Right lobe of liver (tissue), 4 donors: Measurements from ENCODE around the gene NUP42.

Experiments used
- POLR2A ChIP-seq: fragments of 450-650 bp; IDR thresholded peaks from one replicate; pipeline ENCODE4 v1.6.1; 2017; ENCODE audit warnings: antibody characterized with exemption, mild to moderate bottlenecking
- TF ChIP-seq, protein P1 (sequence below), 4 donors: fragments of 200-600 bp in 3 of 4; fragments of 450-650 bp in 1 of 4; IDR thresholded peaks; one replicate each; pipeline versions ENCODE4 v1.5.1 to v1.8.0; 2016 to 2022; ENCODE audit warnings: antibody characterized with exemption in 4 of 4, mild to moderate bottlenecking in 2 of 4
- donor health status: DM: no; HTN: no; CAD: no.
- donor health status: DM: no; HTN: no; CAD: no.
- donor health status: DM: no; HTN: yes; CAD: no.

- TF ChIP-seq POLR2A: no peak
- TF ChIP-seq, protein P1, sequence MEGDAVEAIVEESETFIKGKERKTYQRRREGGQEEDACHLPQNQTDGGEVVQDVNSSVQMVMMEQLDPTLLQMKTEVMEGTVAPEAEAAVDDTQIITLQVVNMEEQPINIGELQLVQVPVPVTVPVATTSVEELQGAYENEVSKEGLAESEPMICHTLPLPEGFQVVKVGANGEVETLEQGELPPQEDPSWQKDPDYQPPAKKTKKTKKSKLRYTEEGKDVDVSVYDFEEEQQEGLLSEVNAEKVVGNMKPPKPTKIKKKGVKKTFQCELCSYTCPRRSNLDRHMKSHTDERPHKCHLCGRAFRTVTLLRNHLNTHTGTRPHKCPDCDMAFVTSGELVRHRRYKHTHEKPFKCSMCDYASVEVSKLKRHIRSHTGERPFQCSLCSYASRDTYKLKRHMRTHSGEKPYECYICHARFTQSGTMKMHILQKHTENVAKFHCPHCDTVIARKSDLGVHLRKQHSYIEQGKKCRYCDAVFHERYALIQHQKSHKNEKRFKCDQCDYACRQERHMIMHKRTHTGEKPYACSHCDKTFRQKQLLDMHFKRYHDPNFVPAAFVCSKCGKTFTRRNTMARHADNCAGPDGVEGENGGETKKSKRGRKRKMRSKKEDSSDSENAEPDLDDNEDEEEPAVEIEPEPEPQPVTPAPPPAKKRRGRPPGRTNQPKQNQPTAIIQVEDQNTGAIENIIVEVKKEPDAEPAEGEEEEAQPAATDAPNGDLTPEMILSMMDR (IDR thresholded peaks at IDR 0.05): no peak
Measured at GRCh38 chr7:23242321-23242720, 60.5 kb downstream of the NUP42 start.
